K562 treated with DMSO at 1 percent for 48 hours (cell line): ENCODE data around the gene HDAC3. TPM values are rescaled to one million over a fixed set of nuclear protein-coding genes. Genes with fewer than 3 reads are reported as not detected.

Experiments used
- total RNA-seq: library from RNA; unstranded; fragments of 300-600 nt; gene quantifications from 2 replicates; pipeline ENCODE4 v1.2.3, GENCODE V29; 2022; ENCODE audit warnings: low replicate concordance; ENCODE audit errors: extremely low read depth

Gene HDAC3
- total RNA-seq = not detected in 2 replicates

DNA sequence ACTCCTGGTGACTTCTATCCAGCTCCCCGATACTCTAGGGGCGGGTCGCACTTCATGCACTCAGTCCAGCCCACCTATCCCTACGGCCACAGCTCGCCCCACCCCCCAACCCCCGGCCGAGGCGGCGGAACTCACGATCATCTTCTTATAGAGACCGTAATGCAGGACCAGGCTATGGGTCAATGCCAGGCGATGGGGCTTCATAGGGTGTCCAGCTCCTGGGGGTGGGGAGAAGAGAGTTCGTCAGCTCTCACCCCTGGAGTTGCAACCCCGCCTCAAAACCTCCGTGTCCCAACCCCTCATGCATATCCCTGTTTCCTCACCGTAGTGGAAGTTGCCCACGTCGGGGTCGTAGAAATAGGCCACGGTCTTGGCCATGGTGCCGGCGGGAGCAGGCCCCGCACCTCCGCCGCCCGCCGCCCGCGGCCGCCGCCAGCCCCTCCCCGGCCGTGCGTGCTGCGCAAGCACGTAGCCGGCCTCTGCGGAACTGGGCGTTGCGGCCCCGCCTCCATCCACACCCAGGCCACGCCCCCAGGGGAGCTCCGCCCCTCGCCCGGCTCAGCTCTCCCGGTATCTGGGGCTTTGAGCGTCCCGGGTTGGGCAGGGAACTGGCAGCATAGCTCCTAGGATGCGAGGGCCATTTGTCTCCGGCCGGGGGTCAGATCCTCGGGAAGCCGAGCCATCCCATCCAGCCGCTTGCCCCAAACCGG lies at the start of gene HDAC3, which contains the start of gene RELL2:
Gene HDAC3, minus strand, starts transcription at position 437 of the 710 bp plus-strand sequence. Its CDS starts 59 bp downstream, at position 378.
Gene RELL2, plus strand, starts transcription at position 585 of the 710 bp plus-strand sequence. CDS start 1,229 bp downstream, outside the sequence.

DNA sequence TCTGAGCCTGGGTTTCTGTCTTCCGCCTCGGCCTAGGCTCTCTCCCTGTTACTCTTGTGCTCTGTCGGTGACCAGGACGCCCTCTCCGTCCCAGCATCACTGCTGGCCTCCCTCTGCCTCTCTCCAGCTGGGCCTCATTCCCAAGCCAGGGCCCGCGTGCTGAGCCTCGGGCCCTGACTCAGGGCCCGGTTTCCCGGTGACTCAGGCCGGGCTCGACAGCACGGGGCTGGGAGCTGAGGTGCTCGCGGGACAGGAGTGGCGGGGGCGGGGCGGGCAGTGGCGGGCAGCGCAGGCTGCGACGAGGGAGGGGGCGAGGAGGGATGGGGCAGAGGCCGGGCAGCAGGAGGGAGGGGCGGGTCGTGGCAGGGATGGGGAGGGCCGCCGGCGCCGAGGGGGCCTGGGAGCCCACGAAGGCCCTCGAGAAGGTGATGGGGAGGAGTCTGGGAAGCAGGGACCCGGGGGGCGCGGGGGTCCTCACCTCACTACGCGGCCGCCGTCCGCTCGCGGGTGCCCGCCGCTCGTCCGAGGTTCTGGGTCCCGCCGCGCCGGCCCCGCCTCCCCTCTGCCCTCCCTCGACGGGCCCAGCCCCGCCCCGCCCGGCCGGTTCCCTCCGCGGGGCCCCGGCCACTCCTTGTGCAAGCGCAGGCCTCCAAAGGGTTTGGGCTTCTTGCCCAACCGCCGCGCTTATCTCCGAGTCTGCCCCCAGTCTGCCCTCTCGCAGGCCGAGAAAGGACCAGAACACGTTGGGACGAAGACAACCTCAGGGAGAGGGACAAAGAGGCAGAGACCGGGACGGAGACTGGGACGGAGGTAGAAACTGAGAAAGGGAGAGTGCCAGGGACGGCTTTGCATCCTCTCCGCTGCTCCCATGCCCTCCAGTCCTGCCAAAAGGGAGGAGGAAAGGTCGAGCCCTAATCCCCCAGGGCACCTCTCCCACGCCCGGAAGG lies 45.3 kb upstream of the HDAC3 start, which contains the start of gene ARAP3:
Gene ARAP3, minus strand, starts transcription at position 536 of the 947 bp plus-strand sequence. CDS start 1,744 bp downstream, outside the sequence.

GRCh38 chr5:141650851-141651727 lies 14.4 kb upstream of the HDAC3 start, which contains the start of gene FCHSD1:
Gene FCHSD1 (minus strand): TSS chr5:141651418. CDS start chr5:141651368, 50 bp downstream.

DNA sequence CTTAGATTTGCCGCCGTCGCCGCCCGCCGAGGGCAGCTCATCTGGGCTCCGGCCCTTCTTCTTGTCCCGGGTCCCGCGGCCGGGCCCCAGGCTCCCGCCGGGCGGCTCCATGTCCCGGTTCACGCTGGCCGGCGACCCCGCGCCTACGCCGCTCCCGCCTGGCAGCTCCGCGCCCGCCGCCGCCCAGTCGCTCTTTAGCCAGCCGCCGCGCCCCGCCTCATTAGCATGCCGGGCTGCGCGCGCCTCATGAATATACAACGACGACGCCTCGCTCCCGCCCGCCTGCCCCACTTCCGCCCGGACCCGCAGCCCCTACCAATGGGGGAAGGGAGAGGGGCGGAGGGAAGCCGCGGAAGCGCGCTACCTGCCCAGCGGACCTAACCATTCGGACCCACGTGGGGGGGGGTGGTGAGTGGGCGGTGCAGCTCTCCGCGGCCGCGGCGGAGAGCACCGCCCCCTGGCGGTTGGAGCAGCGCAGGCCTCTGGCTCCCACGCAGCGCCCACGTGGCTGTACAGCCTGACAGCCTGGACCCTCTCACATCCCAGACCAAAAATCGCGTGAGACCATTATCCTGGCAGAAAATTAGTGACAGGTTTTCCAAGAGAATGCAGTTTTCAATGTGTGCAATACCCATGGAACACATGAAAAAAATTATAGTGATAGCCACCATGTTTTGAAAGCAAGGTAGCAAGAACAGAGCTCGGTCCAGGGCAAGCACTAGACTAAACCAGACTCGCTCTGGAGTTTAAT lies 17.7 kb downstream of the HDAC3 start, which contains the start of gene DIAPH1:
Gene DIAPH1, minus strand, starts transcription at position 197 of the 751 bp plus-strand sequence. Its CDS starts 86 bp downstream, at position 111.

Other genes with a start within 250 kb of the HDAC3 start
- not detected in 2 replicates for gene PCDHGB4, start 249.2 kb downstream of the HDAC3 start, total RNA-seq
- not detected in 2 replicates for gene PCDHGA8, start 244.2 kb downstream of the HDAC3 start, total RNA-seq
- not detected in 2 replicates for gene PCDHGB5, start 238.9 kb downstream of the HDAC3 start, total RNA-seq
- gene PCDHGA9, start 234.1 kb downstream of the HDAC3 start, total RNA-seq = not detected in 2 replicates
- gene PCDHGB6, start 228.8 kb downstream of the HDAC3 start, total RNA-seq = not detected in 2 replicates
- gene PCDHGA10, start 223.9 kb downstream of the HDAC3 start, total RNA-seq = not detected in 2 replicates
- not detected in 2 replicates for gene PCDHGB7, start 219.2 kb downstream of the HDAC3 start, total RNA-seq
- not detected in 2 replicates for gene PCDHGA11, start 215.8 kb downstream of the HDAC3 start, total RNA-seq
- gene PCDHGA12, start 206.3 kb downstream of the HDAC3 start, total RNA-seq = not detected in 2 replicates
- gene PCDHGC3, start 160.9 kb downstream of the HDAC3 start, total RNA-seq = not detected in 2 replicates
- gene PCDHGC4, start 151.8 kb downstream of the HDAC3 start, total RNA-seq = not detected in 2 replicates
- not detected in 2 replicates for gene PCDHGC5, start 147.8 kb downstream of the HDAC3 start, total RNA-seq
- 287 TPM in 1 of 2 replicates, not detected in the other for gene DIAPH1, start 17.8 kb downstream of the HDAC3 start, total RNA-seq
- gene RELL2, start 148 bp upstream of the HDAC3 start, total RNA-seq = not detected in 2 replicates
- gene FCHSD1, start 14.6 kb upstream of the HDAC3 start, total RNA-seq = not detected in 2 replicates
- not detected in 2 replicates for gene ARAP3, start 45.4 kb upstream of the HDAC3 start, total RNA-seq
- not detected in 2 replicates for gene PCDH1, start 241.6 kb upstream of the HDAC3 start, total RNA-seq